ENCODE results near the gene HDLBP.

GRCh38 chr2:241286348-241287090 is 29.0 kb downstream of the HDLBP start:
- TF ChIP-seq POLR2AphosphoS5 (IDR thresholded peaks at IDR 0.05), result no peak
- no peak for TF ChIP-seq CTCF (IDR thresholded peaks at IDR 0.05)
- TF ChIP-seq POLR2A (IDR thresholded peaks at IDR 0.05), result no peak

All from upper lobe of left lung (tissue), 4 donors.